Keratinocyte (primary cell): ENCODE measurements around the gene MYO10. TPM values are rescaled to one million over a fixed set of nuclear protein-coding genes. Genes with fewer than 3 reads are reported as not detected.

ENCODE experiments used
- DNase-seq: peaks from one replicate; pipeline ENCODE4 v3.0.0-alpha.2; 2011; ENCODE audit warnings: low read depth, missing footprints, low spot score
- FAIRE-seq: peaks from 2 replicates; lab custom pipeline; 2011; peaks lifted over from hg19 to GRCh38; lab: Jason Lieb, UNC
- H2AFZ ChIP-seq: 2 replicates; pipeline ENCODE4 v1.6.0; 2012; ENCODE audit warnings: low read length, control low read depth, inconsistent platforms; ENCODE audit not compliant: control insufficient read depth
- H3K27ac ChIP-seq: 2 replicates; pipeline ENCODE4 v1.5.1; 2011; ENCODE audit warnings: low read length; ENCODE audit not compliant: control insufficient read depth, insufficient read depth
- H3K27me3 ChIP-seq: 3 replicates; pipeline ENCODE4 v1.6.0; 2011; ENCODE audit warnings: low read length; ENCODE audit not compliant: control insufficient read depth, insufficient read depth; ENCODE audit errors: extremely low read depth
- H3K36me3 ChIP-seq, 2 experiments: 2 replicates in 1 of 2; 3 replicates in 1 of 2; pipeline ENCODE4 v1.5.1; 2011; ENCODE audit warnings: low read length in 2 of 2, mild to moderate bottlenecking in 1 of 2; ENCODE audit not compliant: control insufficient read depth in 2 of 2, insufficient read depth in 2 of 2; ENCODE audit errors: extremely low read depth in 1 of 2
- H3K4me1 ChIP-seq: 3 replicates; pipeline ENCODE4 v1.5.1; 2011; ENCODE audit warnings: low read length; ENCODE audit not compliant: control insufficient read depth, insufficient read depth; ENCODE audit errors: extremely low read depth
- H3K4me2 ChIP-seq: 3 replicates; pipeline ENCODE4 v1.6.0; 2011; ENCODE audit warnings: low read depth, low read length; ENCODE audit not compliant: control insufficient read depth, insufficient read depth; ENCODE audit errors: extremely low read depth
- H3K4me3 ChIP-seq, 3 experiments: fragments of 200-600 bp in 1 of 3; sonication (generic) in 1 of 3; 2 replicates in 2 of 3; 3 replicates in 1 of 3; pipeline ENCODE4 v1.5.1; 2011 to 2016; ENCODE audit warnings: low read length in 3 of 3, mild to moderate bottlenecking in 3 of 3, control low read depth in 2 of 3, inconsistent platforms in 1 of 3, low read depth in 1 of 3, mixed read lengths in 1 of 3, mixed run types in 1 of 3, moderate library complexity in 1 of 3; ENCODE audit not compliant: control insufficient read depth in 2 of 3, insufficient read depth in 2 of 3; ENCODE audit errors: extremely low read depth in 1 of 3
- H3K79me2 ChIP-seq: 2 replicates; pipeline ENCODE4 v1.6.0; 2012; ENCODE audit warnings: low read length; ENCODE audit not compliant: control insufficient read depth, insufficient read depth
- H3K9ac ChIP-seq: 3 replicates; pipeline ENCODE4 v1.6.0; 2011; ENCODE audit warnings: low read length; ENCODE audit not compliant: control insufficient read depth, insufficient read depth; ENCODE audit errors: extremely low read depth
- H3K9me1 ChIP-seq: 3 replicates; pipeline ENCODE4 v1.6.0; 2011; ENCODE audit warnings: low read length; ENCODE audit not compliant: control insufficient read depth, insufficient read depth; ENCODE audit errors: extremely low read depth
- H3K9me3 ChIP-seq: 2 replicates; pipeline ENCODE4 v1.5.1; 2012; ENCODE audit warnings: low read depth, low read length; ENCODE audit not compliant: control insufficient read depth
- H4K20me1 ChIP-seq: 3 replicates; pipeline ENCODE4 v1.6.0; 2011; ENCODE audit warnings: low read length; ENCODE audit not compliant: control insufficient read depth, insufficient read depth; ENCODE audit errors: extremely low read depth
- EZH2 ChIP-seq: IDR thresholded peaks from one replicate; pipeline ENCODE4 v1.6.1; 2012; ENCODE audit warnings: inconsistent platforms, mild to moderate bottlenecking, low read length, moderate library complexity
- dilution Hi-C: fragments of 300-500 bp; cut with MboI; formaldehyde crosslinking; loops from one replicate; pipeline ENCODE4 v1.7.0; 2020; ENCODE audit warnings: low sequenced_read_pairs; ENCODE audit not compliant: extremely low pct_ligation_motif_present
- polyA plus RNA-seq, 5 experiments: library from polyadenylated mRNA; depleted of rRNA in 3 of 5; stranded (reverse) in 3 of 5; stranded (forward) in 1 of 5; unstranded in 1 of 5; fragments of >200 nt; gene quantifications; 1 replicate in 1 of 5; 2 replicates in 3 of 5; 3 replicates in 1 of 5; pipeline versions ENCODE4 v1.2.1 to v1.2.3, GENCODE V29; 2011 to 2012; ENCODE audit warnings: missing spikeins in 2 of 5, low read depth in 1 of 5, low replicate concordance in 1 of 5
- TF ChIP-seq, protein P1 (sequence below), 3 experiments: IDR thresholded peaks in 1 of 3; conservative IDR thresholded peaks in 1 of 3; optimal IDR thresholded peaks in 1 of 3; 2 replicates in 2 of 3; 3 replicates in 1 of 3; pipeline versions ENCODE3 to v1.5.1; 2011; ENCODE audit warnings: low read length in 3 of 3, mild to moderate bottlenecking in 3 of 3, moderate library complexity in 2 of 3, control low read depth in 1 of 3, inconsistent platforms in 1 of 3; ENCODE audit not compliant: insufficient read depth in 2 of 3; ENCODE audit errors: extremely low read depth in 1 of 3

MYO10 gene
- polyA plus RNA-seq, 1 donor (not counting 4 experiments of a cell fraction or from before 2014, with no cell fraction given), result 22.0 TPM

DNA sequence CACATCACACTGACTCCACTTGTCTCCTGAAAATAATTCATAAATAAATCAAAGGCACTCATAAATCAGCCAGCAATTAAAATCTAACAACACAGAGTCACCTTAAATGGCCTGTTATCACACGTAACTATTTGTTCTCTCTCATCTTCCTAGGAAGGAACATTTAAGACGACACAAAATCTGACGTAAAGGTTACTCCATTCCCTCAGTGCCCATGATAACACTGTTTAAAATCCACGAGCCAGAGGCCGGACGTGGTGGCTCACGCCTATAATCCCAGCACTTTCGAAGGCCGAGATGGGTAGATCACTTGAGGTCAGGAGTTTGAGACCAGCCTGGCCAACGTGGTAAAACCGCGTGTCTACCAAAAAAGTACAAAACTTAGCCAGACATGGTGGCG is 56.4 kb downstream of the MYO10 start:
- TF ChIP-seq, protein P1, sequence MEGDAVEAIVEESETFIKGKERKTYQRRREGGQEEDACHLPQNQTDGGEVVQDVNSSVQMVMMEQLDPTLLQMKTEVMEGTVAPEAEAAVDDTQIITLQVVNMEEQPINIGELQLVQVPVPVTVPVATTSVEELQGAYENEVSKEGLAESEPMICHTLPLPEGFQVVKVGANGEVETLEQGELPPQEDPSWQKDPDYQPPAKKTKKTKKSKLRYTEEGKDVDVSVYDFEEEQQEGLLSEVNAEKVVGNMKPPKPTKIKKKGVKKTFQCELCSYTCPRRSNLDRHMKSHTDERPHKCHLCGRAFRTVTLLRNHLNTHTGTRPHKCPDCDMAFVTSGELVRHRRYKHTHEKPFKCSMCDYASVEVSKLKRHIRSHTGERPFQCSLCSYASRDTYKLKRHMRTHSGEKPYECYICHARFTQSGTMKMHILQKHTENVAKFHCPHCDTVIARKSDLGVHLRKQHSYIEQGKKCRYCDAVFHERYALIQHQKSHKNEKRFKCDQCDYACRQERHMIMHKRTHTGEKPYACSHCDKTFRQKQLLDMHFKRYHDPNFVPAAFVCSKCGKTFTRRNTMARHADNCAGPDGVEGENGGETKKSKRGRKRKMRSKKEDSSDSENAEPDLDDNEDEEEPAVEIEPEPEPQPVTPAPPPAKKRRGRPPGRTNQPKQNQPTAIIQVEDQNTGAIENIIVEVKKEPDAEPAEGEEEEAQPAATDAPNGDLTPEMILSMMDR (optimal IDR thresholded peaks at IDR 0.05 in 1 of 3, IDR thresholded peaks at IDR 0.05 in 1 of 3, conservative IDR thresholded peaks at IDR 0.05 in 1 of 3; ENCODE audit: extremely low read depth in 1 of 3, insufficient read depth in 2 of 3, low read length in 3 of 3), result no peak
- TF ChIP-seq EZH2, result no peak
- no peak for FAIRE-seq
- Histone ChIP-seq H3K4me1 (peaks cover 6% of the 10 kb centered on the region), H3K4me3 (no peak overlapping the region), H3K9ac (no peak overlapping the region), H3K27ac (no peak overlapping the region), H3K9me3 (no peaks in the 10 kb centered on the region), H3K9me1 (peaks cover 3% of the 10 kb centered on the region), H2AFZ (no peak overlapping the region), H3K27me3 (no peaks in the 10 kb centered on the region), H4K20me1 (peaks cover 40% of the 10 kb centered on the region), H3K4me2 (no peak overlapping the region), H3K36me3 (peaks cover 9 to 26% of the 10 kb centered on the region in 2 experiments), H3K79me2 (peaks cover 95% of the 10 kb centered on the region)
- DNase-seq, result no peak
- dilution Hi-C loops, result no loop called here

DNA sequence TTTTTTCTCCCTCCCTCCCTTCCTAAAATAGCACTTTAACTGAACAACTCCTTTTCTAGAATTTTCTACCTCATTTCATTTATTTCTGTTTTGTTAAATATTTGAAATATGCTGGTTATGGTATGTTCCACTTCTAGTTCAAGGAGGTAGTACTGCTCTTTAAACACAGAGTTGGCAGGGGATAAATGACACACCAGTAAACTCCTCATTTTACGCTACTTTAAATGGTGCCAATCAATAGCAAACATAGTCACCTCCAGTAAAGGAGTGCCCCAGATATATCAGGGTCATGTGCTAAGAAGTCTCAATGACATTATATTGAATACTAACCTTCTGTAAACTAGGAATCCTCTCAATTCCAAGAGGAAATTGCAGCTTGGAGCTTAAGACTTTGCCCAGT is 56.9 kb downstream of the MYO10 start:
- dilution Hi-C loops, result no loop called here
- no peak overlapping the region for H3K9ac ChIP-seq
- no peak for TF ChIP-seq EZH2
- TF ChIP-seq, protein P1 (optimal IDR thresholded peaks at IDR 0.05 in 1 of 3, IDR thresholded peaks at IDR 0.05 in 1 of 3, conservative IDR thresholded peaks at IDR 0.05 in 1 of 3; ENCODE audit: extremely low read depth in 1 of 3, insufficient read depth in 2 of 3, low read length in 3 of 3), result no peak
- H3K4me2 ChIP-seq, result no peak overlapping the region
- FAIRE-seq (no peak), DNase-seq (no peak)
- H3K9me3 ChIP-seq, result no peaks in the 10 kb centered on the region
- H3K9me1 ChIP-seq, result peaks cover 3% of the 10 kb centered on the region
- peaks cover 37% of the 10 kb centered on the region for H4K20me1 ChIP-seq
- H3K27me3 ChIP-seq, result no peaks in the 10 kb centered on the region
- H3K4me1 ChIP-seq, result peaks cover 2% of the 10 kb centered on the region
- H3K79me2 ChIP-seq, result peaks cover 94% of the 10 kb centered on the region
- no peak overlapping the region for H2AFZ ChIP-seq
- peaks cover 9 to 26% of the 10 kb centered on the region in 2 experiments for H3K36me3 ChIP-seq
- H3K27ac ChIP-seq, result no peak overlapping the region
- no peak overlapping the region for H3K4me3 ChIP-seq
